GM12801 (cell line): ENCODE data around the gene AGPS.

Source experiments
- TF ChIP-seq, protein P1 (sequence below): IDR thresholded peaks from one replicate; pipeline ENCODE4 v1.5.1; 2011; ENCODE audit warnings: control low read depth; ENCODE audit not compliant: insufficient read length; ENCODE audit errors: extremely low read depth

AGPS gene

DNA sequence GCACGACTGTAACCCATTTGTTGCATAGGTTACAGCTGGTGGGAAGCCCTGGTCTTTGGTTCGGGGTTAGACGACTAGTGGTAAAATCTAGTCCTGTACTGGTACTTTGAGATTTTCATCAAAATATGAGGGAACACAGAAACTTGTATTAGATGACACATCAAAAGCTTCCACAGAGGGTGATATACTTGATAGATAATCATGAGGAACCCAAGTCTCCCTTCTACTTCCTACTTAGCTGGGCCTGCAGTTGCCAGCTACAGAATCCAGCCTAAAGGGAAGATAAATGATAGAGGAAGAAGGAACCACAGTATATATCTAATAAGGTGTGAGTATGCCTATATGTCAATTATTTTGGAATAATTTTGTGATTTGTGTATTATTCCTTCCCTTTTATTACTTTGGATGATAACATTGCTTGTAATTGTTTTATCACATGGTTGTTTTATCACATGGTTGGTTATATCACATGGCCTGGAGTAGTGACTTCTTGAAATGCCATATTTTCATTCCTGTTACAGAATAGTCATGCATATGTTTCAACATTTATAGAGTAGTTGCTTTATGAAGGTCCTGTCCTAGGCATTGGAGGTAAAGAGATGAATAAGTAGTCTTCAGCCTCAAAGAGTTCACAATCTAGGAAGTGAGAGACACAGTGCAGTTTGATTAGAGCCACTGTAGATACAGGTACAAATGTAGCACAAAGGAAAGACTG is 2.9 kb downstream of the AGPS start:
- TF ChIP-seq, protein P1, sequence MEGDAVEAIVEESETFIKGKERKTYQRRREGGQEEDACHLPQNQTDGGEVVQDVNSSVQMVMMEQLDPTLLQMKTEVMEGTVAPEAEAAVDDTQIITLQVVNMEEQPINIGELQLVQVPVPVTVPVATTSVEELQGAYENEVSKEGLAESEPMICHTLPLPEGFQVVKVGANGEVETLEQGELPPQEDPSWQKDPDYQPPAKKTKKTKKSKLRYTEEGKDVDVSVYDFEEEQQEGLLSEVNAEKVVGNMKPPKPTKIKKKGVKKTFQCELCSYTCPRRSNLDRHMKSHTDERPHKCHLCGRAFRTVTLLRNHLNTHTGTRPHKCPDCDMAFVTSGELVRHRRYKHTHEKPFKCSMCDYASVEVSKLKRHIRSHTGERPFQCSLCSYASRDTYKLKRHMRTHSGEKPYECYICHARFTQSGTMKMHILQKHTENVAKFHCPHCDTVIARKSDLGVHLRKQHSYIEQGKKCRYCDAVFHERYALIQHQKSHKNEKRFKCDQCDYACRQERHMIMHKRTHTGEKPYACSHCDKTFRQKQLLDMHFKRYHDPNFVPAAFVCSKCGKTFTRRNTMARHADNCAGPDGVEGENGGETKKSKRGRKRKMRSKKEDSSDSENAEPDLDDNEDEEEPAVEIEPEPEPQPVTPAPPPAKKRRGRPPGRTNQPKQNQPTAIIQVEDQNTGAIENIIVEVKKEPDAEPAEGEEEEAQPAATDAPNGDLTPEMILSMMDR, result no peak

DNA sequence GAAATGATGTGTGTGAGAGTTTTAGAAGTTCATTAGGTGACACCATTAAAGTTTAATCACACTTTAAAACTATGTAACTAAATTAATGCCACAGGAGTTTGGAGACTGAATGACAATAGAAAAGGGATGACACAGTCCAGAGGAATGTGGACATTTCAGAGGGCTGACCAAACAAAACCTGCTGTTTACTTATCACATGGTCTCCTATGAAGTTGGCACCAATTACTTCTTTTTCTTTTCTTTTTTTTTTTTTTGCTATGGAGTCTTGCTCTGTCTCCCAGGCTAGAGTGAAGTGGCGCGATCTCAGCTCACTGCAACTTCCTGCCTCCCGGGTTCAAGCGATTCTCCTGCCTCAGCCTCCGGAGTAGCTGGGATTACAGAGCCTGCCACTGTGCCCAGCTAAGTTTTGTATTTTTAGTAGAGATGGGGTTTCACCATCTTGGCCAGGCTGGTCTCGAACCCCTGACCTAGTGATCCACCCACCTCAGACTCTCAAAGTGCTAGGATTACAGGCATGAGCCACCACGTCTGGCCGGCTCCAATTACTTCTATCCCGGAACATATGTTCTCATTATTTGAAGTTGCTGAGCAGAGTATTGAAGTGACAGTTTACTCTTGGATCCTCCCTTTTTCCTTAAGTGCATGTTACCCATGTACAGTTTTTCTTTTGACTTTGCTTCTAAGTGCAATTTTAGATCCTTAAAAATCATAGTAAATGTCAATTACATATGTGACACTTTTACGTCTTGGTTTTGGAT is 4.3 kb downstream of the AGPS start:
- TF ChIP-seq, protein P1, result no peak

DNA sequence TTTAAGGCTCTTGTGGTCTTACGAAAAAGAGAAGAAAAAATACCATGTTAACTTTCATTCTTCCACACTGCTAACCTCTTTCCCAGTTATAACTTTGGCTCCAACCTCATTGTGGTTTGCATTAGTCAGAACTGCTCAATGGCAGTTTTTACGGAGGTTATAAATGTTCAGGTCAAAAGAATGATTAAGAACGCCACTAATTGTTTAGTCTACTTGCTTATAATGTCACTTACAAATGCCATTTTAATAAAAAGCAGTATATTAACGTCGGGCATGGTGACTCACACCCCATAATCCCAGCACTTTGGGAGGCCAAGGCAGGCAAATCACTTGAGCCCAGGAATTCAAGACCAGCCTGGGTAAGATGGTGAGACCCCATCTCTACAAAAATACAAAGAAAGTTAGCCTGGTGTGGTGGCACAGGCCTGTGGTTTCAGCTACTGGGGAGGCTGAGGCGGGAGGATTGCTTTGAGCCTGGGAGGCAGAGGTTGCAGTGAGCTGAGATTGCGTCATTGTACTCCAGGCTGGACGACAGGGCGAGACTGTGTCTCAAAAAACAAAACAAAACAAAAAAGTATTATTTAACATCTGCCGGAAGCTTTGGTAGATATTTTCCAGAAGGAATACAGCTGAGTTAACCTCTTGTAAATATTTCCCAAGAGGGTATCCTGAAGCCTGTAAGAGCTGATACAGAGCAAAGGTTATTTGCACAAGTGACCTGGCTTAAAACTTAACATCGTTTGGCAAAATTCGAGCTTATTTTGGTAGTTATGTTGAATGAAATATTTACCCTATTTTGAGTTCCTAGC is 5.1 kb downstream of the AGPS start:
- TF ChIP-seq, protein P1, result no peak

DNA sequence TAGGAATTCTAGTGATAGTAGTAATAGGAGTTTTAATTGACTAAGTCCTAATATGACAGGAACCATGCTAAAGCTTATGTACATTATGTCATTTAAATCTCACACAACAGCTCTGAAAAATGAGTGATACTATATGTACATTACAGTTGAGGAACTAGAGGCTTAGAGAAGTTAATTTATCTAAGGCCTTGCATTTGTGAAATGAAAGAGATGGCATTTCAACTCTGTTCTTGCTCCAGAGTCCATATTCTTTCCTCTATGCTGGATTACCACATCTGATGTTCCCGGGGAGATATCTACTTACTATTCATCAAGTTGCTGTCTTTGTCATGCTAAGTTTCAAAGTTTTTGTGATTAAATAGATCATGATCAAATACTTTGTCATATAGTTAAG is 5.7 kb downstream of the AGPS start:
- TF ChIP-seq, protein P1, result no peak

- TF ChIP-seq, protein P1, result no peak
Measured at GRCh38 chr2:177398791-177399190, 6.2 kb downstream of the AGPS start.

GRCh38 chr2:177399376-177399775 is 6.8 kb downstream of the AGPS start:
- TF ChIP-seq, protein P1, result no peak

DNA sequence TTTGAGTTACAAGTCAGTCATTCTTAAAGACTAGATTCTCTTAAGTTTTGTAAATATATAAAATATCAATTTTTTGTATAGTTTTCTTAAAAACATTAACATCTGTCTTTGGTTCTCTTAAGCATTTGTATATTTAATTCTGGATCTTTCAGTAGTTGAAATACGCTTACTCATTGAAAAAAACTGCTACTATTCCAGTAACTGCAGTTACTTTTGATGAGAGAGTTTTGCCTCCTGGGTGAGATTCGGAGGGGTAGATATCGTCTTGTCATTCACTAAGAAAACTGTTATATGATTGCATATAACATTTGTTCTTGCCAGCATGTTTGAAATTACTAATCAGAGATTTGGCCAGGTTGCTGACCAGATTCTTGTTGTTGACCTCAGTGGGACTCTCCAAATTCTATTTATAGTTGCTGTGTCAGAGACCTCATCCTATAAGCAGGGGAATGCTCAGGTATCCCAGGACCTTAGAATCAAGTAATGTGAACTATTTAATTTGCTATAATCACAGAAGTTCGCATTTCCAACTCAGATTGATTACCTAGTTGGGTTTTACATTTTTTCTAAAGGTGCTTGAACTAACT is 7.9 kb downstream of the AGPS start:
- TF ChIP-seq, protein P1, result no peak
